Measurements from ENCODE around the gene RYR2.
"Not testable (repeated sequence)": the region's sequence is repeated elsewhere in the genome, so short reads cannot be mapped to it uniquely, and the experiment has no call there.

RYR2 gene

DNA sequence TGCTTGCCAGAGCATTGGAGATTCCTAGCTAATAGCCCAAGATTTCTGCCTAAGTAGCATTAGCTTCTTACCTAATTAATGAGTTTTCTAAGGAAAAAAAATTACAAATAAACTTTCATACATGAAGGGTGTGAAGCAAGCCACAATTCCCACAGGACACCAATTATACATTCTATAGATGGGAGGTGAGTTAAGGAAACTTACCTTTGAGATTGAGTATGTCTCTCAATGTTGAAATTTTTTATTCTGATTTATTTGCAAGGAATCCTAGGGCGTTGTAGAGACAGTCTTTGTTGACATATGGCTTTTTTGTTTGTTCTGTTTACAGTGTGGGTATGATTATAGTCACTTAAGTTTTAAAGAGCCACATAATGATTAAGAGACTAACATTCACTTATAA is 313.0 kb downstream of the RYR2 start:
- DNase-seq (ENCODE audit: low read depth): no peak

DNA sequence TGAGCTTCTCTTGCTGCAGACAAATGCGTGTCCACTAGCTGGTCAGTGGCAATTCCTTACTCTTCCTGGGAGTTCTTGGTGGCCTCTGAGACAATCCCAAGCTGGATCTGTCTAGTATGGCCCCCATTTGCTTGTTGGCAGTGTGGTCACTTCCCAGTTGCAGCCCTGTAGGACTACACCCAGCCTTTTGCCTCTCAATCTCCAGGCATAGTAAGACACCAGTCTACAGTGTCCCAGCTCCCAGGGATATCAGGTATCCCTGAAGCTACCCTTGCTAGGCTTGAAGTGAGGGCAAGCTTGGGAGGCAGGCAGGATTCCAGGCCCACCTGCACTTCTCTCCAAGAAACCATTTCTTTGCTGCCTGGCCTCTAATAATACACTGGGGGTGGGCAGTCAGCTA is 316.6 kb downstream of the RYR2 start:
- no peak for DNase-seq (ENCODE audit: low read depth)

DNA sequence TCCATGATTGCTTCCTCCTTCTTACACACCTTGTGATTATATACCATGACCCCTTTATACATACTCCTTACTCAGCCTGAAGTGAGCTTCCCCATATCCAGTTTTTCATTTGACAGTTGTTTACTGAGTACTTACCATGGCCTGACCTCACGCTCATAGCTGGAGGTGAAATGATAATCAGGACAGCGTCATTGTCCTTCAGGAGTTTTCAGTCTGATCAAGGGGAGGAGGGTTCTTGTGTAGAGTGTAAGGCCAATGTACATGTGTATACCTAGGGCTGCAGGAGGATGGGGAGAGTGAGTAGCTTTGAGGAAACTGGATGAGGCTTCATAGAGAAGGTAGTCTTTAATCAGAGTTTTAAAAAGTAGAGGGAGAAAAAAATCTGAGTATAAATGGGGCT is 325.8 kb downstream of the RYR2 start:
- no peak for DNase-seq (ENCODE audit: low read depth)

DNA sequence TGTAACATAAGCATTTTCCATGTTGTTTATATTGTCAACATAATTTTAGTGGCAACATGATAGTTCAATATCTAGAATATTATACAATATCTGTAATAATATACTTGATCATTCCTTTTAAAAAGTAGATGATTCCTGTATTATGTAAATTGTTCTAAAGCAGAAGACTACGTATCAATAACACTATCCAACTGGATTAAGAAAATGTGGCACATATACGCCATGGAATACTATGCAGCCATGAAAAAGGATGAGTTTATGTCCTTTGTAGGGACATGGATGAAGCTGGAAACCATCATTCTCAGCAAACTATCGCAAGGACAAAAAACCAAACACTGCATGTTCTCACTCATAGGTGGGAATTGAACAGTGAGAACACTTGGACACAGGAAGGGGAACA is 329.5 kb downstream of the RYR2 start:
- not testable (repeated sequence) for DNase-seq (ENCODE audit: low read depth)

DNA sequence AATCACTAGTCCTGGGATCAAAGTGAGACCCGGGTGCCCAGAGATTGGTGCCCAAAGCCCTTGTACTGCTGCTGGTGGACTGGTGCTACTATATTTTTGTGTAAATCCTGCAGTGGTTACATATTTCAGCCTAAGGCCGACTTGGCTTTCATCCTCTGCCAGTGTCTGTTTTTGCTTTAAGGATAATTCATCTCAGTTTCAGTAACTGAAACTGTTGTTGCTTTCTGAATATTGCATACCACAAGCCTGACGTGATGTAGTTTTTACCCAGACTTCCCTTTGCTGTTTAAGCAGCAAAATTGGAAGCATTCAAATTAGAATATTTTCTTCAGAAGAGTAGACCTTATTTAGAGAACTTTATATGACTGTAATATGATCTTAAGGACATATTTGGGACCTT is 341.8 kb downstream of the RYR2 start:
- DNase-seq (ENCODE audit: low read depth): peak; percentile 1

DNA sequence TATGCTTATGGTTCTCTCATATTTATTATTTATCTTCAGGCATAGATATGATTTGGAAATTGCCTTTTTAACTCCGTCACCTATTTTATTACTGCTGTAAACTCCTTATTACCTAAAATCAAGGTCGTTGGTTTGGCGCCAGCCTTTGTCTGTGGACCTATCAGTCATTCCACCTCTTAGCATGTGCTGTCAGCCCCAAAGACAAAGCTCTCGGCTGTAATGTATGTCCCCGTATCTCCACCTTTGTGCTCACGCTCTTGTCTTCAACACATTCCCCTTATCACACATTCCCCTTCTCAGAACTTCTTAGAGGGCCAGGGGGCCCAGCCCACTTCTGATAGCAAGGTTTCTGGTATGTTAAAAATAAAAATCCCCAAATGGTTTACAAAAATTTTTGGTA is 342.2 kb downstream of the RYR2 start:
- DNase-seq (ENCODE audit: low read depth): no peak

DNA sequence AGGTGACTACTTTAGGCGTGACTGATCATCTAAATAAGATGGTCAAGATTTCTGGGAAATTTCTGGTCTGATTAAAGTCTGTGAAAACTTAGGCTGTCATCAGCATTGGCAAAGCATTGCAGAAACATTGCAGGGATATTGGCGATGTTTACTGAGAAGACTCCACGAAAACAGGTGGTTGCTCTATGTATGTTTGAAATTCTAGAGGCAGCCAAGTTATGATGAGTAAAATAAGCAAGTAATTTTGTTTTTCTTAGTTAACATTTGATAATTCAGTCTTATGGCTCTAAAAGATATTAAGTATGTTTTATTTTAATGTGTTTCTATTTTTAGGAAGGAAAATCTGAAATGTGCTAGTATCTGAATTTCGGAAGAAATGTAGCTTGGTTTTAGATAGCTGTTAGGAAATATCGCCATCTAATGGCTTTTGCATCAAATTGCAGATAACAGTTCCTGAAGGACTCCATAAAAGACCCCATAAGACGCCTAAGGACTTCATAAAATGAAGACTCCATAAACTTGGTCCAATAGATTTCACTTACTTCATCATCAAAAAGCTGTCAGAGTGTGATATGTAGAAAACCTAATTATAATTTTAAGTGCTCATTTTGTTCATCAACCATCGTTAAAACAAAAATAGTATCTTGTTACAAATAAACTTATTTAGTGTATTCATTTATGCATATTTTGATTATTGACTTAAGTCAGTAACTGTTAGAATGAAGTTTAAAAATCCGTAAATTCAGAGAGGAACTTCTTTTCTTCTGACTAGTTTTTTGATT is 344.6 kb downstream of the RYR2 start:
- no peak for DNase-seq (ENCODE audit: low read depth)

DNA sequence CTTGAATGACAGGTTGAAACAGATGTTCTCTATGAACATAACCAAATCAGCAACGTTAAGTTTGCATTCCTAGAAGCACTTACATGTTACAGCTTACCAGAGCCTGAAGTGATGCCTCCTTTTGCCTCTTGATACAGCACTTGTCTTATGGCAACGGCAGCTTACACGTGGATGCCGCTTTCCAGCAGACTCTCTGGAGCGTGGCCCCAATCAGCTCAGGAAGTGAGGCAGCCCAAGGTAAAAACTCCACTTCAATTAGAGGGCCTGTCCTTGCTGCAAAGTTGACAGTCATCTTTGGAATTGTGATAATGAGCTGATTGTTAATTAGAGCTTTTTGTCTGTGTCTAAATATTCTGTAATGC is 345.1 kb downstream of the RYR2 start:
- no peak for DNase-seq (ENCODE audit: low read depth)

DNA sequence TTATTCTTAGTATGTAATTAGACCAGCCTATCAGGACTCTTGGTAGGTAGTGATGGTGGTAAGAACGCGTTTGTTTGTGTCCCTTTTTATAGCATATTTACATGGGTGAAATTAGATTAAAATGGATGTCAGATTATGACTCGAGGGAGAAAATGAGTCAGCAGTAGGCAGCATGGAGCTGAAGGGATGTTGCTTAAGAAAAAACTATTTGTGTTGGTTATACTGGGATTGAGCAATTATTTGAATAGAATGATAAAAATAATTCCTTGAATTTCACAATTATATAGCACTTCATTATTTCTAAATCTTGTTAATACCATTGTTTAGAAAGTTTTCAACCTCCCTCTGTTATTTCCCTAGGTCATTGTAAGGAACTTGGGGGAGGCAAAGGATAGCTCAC is 348.8 kb downstream of the RYR2 start:
- no peak for DNase-seq (ENCODE audit: low read depth)

DNA sequence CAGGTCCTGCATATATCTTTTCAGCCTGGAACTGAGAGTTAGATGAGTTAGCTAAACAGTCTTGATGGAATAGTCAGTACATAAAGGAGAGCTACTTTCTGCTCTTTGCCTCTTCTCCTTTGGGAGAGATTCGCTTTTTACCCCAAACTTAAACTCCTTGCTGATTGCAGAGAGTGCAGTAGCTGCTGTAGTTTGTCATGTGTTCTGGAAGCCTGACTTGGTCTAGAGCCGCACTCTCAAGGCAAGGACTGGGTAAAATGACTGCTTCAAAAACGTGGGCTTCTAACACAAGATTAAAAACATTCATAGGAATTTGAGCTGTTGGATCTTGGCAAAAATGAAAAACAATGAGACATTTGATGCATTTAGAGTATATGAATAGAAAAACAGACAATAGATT is 351.6 kb downstream of the RYR2 start:
- no peak for DNase-seq (ENCODE audit: low read depth)

DNA sequence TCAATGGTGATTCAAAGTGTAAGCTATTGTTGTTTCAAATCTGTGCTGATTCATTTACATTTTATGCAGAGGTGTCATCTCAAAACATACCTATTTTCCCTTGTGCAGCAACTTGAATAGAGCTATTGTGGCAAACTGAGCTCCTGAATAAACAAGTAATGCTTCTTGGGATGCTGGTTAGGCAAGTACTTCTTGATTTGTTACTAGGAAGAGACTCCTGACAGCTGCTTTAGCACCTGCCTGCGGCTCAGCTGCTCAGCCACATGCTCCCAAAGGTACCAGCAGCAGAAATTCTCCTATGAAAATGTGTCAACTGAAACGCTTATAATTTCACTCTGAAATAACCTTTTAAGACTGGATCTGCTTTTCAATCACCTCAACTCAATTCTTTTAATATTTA is 352.3 kb downstream of the RYR2 start:
- no peak for DNase-seq (ENCODE audit: low read depth)

DNA sequence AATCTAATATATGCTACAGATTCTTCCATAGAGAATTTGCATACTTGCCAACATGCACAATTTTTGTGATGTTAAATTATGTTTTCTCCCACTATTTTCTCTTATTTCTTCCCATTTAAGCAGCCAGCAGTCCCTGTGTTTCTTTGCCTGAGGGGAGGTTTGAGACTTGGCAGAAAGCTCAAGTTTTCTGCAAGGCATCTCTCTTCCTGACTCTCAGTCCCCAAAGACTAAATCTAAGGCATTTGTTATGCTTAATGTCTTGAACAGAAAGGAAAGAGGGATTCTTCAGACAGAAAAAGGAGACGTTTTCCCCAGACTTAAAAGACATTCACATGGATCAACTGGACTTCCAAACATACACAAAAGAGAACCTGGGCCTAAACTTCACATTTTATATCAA is 354.4 kb downstream of the RYR2 start:
- DNase-seq (ENCODE audit: low read depth): no peak

DNA sequence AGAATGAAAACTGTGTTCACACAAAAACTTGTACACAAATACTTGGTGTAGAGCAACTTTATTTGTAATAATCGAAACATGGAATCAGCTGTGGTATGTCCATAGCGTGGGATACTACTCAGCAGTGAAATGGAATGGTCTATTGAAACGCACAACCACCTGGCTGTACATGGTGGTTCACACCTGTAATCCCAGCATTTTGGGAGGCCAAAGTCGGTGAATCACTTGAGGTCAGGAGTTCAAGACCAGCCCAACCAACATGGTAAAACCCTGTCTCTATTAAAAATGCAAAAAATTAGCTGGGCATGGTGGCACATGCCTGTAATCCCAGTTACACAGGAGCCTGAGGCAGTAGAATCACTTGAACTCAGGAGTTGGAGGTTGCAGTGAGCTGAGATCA is 356.8 kb downstream of the RYR2 start:
- DNase-seq (ENCODE audit: low read depth): no peak

DNA sequence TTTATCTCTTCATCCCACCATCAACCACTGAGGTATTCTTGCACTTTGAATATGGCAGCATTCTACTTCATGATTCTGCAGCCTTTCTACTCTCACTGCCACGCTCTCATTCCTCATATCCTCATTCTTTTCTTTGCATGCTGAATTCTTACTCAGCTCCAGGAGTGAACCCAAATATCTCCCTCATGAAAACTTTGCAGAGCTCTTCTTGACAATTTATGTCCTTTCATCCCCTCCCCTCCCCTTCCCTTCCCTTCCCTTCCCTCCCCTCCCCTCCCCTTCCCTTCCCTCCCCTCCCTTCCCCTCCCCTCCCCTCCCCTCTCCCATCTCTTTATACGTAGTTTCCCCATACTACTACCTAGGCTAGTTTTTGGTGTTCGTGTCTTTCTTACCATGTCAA is 363.9 kb downstream of the RYR2 start:
- no peak for DNase-seq (ENCODE audit: low read depth)

DNA sequence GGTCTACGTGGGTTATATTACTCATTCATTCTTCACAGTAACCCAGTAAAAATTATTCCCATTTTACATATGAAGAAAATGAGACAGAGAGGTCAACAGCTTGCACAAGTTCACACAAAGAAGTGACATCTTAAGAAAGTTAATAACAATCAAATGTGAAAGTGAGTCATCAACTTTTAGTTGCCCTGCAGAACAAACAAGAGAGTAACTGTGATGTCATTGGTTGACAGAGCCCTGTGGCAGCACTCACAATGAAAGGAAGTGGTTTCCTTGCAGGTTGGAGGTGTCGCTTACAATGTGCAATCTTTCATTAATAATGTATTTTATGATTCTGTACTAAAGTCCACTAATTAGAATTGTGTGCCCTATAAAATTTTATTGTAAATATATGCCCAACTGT is 369.6 kb downstream of the RYR2 start:
- DNase-seq (ENCODE audit: low read depth): no peak

DNA sequence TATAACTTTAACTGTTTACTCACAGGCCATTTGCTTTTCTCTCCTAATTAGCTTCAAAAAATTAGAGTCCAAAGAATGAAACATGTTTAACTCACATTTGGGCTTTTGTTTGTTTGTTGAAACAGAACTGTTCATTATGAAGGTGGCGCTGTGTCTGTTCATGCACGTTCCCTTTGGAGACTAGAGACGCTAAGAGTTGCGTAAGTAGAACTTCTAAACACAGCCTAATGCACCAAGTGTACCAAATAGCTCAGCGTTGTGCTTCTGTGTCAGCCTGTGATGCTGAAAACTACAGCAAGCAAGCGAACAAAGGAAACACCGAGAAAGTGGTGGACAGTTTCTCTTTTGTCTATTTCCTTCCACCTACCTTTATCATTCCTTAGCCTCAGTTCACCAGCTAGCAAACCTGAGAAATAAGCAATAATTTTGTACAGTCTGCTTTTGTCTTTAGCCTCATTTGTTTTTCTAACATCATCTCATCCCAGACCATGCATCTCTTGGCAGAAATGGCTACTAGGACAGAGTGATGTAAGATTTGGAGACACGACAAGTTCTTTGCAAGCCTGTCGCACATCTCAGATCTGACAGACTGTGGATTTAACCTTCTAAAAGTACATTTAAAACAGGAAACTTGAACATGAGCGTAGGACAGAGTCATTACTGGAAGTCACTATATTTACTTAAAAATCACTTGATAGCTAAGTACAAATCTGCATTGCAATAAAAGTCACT is 375.1 kb downstream of the RYR2 start:
- no peak for DNase-seq (ENCODE audit: low read depth)

DNA sequence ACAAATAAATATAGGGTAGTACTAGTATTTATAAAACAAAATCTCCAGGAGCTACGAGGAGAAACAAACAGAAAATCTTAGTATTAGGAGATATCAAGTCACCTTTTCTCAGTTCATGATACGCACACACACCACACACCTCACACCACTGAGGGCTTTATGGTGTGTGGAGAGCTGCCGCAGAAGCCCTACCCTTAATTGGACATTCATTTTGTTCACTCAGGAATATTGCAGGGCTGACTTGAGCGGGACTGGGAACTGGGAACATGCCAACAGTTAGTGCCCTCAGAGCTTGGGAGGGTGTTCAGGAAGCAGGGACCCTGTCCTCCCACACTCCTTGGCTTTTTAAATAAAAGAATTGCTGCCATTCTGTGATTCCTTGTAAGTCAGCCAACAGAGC is 386.8 kb downstream of the RYR2 start:
- DNase-seq (ENCODE audit: low read depth): no peak

DNA sequence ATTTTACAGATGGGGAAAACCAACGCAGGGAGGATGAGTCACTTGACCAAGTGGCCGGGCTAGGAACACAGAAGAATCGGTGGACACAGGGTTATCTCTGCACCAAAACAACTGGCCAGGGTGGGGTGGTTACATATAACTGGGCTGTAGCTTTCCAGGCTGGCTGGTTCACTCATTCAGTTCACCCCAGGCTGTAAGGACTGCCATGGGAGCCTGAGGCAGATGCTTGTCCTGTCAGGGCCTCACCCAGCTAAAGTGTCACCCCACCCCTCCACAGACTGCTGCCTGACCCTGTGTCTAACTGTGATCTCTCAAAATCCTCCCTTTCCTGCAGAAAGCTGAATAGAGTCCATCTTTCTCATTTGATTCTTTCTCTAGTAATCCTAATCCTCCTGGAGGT is 387.3 kb downstream of the RYR2 start:
- DNase-seq (ENCODE audit: low read depth): no peak

DNA sequence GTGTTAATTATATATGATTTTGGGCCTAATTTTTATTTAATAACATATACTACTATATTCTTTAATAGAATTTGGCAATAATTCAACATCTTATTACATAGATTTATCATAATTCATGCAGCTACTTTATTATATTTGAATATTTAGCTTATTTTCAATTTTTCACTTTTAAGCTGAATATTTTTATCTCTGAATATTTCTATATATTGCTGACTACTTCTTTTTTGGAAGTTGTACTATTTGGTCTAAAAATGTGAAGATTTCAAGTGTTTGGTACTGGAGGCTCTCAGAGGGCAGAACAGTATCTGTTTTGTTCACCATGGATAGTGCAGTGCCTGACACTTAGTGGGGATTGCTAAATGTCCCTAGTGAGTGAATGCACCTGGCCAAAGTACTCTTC is 389.5 kb downstream of the RYR2 start:
- DNase-seq (ENCODE audit: low read depth): no peak

DNA sequence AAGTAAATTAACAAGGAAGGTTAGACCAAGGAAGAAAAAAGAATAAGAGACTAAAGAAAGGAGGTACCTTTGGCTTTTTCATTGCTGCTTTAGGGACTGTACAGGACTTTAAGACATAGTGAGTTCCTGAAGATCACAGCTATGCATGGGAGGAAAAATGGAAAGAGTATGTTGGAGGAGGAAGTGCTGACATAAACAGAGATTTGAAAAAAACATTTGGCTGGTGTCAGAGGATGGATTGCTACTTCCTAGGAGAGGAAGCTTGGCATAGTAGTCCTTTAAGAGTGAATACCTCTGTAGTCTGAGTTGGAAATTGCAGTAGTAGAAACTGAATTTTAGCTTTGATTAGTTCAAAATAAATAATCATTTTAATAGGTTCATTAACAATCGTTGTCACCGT is 398.4 kb downstream of the RYR2 start:
- DNase-seq (ENCODE audit: low read depth): no peak

DNA sequence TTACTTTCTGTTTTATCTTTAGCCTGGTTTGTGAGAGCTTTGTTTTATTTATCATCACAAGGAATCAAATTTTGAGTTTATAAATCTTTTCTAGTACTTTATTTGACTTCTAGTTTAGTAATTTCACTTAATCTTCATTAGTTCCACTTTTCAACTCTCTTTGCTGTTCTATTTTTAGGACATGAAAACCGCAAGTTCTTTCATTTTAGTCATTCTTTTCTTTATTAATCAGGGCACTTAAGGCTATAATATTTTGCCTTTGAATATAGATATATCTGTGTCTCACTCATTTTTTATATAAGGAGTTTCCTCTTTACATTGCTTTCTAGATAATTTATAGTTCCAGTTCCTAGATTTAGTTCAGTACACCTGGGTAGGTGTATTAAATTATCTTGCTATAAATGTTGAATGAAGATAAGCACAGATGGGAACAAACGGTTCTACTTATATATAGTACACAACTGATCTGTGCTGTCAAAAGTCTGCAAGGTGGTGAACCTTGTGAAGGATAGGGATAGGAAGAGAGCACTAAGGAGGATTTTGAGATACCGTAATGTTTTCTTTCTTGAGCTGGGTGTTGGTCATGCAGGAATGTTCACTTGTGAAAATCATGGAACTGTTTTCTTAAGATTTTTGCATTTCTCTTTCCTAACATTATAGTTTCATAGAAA is 402.3 kb downstream of the RYR2 start:
- DNase-seq (ENCODE audit: low read depth): no peak

DNA sequence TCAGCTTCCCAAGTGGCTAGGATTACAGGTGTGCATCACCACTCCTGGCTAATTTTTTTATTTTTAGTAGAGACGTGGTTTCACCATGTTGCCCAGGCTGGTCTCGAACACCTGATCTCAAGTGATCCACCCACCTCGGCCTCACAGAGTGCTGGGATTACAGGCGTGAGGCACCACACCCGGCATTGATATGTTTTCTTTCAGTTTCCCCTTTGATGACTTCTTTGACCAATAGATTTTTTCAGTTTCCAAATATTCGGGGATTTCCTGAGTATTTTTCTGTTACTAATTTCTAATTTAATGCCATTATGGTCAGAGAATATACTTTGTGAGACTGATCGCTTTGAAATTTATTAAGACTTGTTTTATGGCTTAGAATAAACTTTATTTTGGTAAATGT is 406.1 kb downstream of the RYR2 start:
- DNase-seq (ENCODE audit: low read depth): no peak

DNA sequence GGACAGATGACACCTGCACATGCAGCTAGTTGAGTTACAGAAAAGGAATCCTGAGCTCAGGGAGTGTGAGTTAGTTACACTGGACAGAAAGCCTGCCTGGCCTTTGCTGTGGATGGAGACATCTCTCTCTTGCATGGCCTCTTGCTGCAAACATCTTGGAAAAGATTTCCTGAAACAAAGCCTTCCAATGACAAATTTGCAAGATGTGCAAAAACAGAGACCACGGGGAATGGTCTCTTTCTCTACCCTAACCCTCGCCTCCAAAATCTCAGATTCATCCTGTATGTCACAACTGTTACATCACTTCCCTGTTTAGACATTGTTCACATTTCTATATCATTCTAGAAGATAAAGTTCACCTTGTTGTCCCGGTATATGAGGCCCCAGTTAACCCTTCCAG is 415.6 kb downstream of the RYR2 start:
- DNase-seq (ENCODE audit: low read depth): no peak
